ENCODE measurements around the gene PTPRN.

Gene PTPRN

GRCh38 chr2:219248845-219249202, 60.4 kb downstream of the PTPRN start:
- no peak for DNase-seq (ENCODE audit: extremely low spot score)
- TF ChIP-seq NFRKB (IDR thresholded peaks at IDR 0.05) (no peak), HDGF (IDR thresholded peaks at IDR 0.05; ENCODE audit: borderline replicate concordance) (no peak), FOXA1 (IDR thresholded peaks at IDR 0.05) (no peak), TARDBP (IDR thresholded peaks at IDR 0.05) (no peak), FOXK2 (IDR thresholded peaks at IDR 0.05) (no peak), CTBP1 (IDR thresholded peaks at IDR 0.05; ENCODE audit: borderline replicate concordance) (no peak), ARNT (IDR thresholded peaks at IDR 0.05) (no peak), L3MBTL2 (conservative IDR thresholded peaks at IDR 0.05) (no peak), FOXM1 (IDR thresholded peaks at IDR 0.05; ENCODE audit: borderline replicate concordance) (no peak), ZNF384 (IDR thresholded peaks at IDR 0.05) (no peak), SP1 (IDR thresholded peaks at IDR 0.05) (no peak), SUZ12 (IDR thresholded peaks at IDR 0.05) (no peak)
- ChIA-PET CTCF (interaction anchor here (1.0 to 1.4 kb wide), 2 partner anchors 46 to 73 kb away, joined by 3 to 5 read pairs; no protein-coding TSS in a partner anchor), POLR2A (interaction anchor here (0.9 to 2.6 kb wide), 7 partner anchors 15 to 46 kb away, joined by 3 to 7 read pairs (median 4); partner anchors contain the start of genes ANKZF1, ATG9A, DNAJB2 and ZFAND2B)

GRCh38 chr2:219247678-219248642, 61.2 kb downstream of the PTPRN start:
- DNase-seq (ENCODE audit: extremely low spot score) = no peak
- POLR2A ChIA-PET = interaction anchor here (0.9 to 2.6 kb wide), 3 partner anchors 14 to 31 kb away, joined by 3 to 7 read pairs (median 3); partner anchors contain the start of gene DNAJB2
- no peak for TF ChIP-seq ELF4 (IDR thresholded peaks at IDR 0.05)
- TF ChIP-seq SUZ12 (IDR thresholded peaks at IDR 0.05) = no peak
- TF ChIP-seq FOXM1 (IDR thresholded peaks at IDR 0.05; ENCODE audit: borderline replicate concordance) = no peak
- no peak for TF ChIP-seq ZNF384 (IDR thresholded peaks at IDR 0.05)
- CTCF ChIA-PET = interaction anchor here (1.0 kb wide), 1 partner anchor 72 kb away, joined by 3 read pairs; no protein-coding TSS in a partner anchor

DNA sequence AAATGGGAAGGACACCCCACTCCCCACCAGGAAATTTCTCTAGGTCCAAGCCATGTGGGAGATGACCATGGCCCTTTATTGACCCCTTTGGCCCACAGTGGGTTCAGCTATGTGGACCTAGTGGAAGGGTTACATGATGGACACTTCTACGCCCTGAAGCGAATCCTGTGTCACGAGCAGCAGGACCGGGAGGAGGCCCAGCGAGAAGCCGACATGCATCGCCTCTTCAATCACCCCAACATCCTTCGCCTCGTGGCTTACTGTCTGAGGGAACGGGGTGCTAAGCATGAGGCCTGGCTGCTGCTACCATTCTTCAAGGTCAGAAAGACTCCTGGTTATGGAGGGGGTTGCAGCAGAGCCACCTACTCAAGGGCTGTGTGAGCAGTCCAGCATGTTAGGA, 62.6 kb downstream of the PTPRN start:
- POLR2A ChIA-PET = interaction anchor here (1.7 to 2.9 kb wide), 7 partner anchors 9 to 40 kb away, joined by 7 to 28 read pairs (median 13); partner anchors contain the start of genes ABCB6, ANKZF1, ATG9A and DNAJB2

GRCh38 chr2:219245899-219246230, 63.3 kb downstream of the PTPRN start:
- TF ChIP-seq SUZ12 (IDR thresholded peaks at IDR 0.05) (no peak), FOXA1 (IDR thresholded peaks at IDR 0.05) (no peak), HDGF (IDR thresholded peaks at IDR 0.05; ENCODE audit: borderline replicate concordance) (no peak)
- ChIA-PET POLR2A (interaction anchor here (1.7 to 2.9 kb wide), 10 partner anchors 9 to 69 kb away, joined by 7 to 28 read pairs (median 11); partner anchors contain the start of genes ABCB6, ANKZF1, ATG9A and CNPPD1), CTCF (interaction anchor here (0.7 to 1.9 kb wide), 3 partner anchors 9 to 32 kb away, joined by 3 to 7 read pairs (median 3); no protein-coding TSS in a partner anchor)
- DNase-seq (ENCODE audit: extremely low spot score) = no peak

More for the DNA sequence above, 62.6 kb downstream of the PTPRN start:
- CTCF ChIA-PET = no interaction called here
- TF ChIP-seq ARNT (IDR thresholded peaks at IDR 0.05) (no peak), FOXM1 (IDR thresholded peaks at IDR 0.05; ENCODE audit: borderline replicate concordance) (no peak)
- no peak for DNase-seq (ENCODE audit: extremely low spot score)

DNA sequence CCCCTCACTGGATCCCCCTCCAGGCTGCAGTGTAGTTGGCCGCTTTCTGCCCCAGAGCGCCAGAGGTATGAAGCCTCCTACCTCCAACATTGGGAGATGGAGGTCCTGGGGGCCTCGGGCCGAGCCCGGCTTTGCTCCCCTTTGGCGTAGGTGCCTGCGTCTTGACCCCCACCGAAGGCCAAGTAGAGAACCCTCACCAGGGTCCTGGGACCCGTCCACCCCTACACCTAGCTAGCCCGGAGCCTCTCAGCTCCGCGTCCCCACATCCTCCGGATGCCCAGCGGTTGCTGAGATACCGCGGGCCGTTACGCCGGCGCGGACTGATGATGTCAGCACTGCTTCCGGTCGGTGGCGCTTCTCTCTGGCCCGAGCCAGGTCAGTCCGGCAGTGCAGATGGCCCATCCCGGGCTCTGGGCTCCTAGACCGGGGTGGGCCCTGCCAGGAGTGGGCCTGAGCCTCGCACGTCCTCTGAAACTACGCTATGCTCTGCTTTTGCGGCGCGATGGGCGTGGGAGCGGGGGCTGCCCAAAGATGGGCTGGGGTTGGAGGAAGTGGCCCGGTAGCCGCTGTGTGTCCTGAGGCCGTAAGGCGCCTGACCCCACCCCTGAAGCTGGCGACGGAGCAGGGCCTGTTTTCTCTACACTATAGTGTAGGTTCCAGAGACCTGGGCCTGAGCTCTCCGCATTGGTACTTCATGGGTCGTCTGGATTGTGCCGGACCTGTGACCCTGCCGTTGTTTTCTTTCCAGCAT, 63.9 kb downstream of the PTPRN start, which contains the start of the genes GLB1L and STK16:
TSS of gene GLB1L (minus strand) at position 297 of the 751 bp plus-strand sequence. CDS start 1,871 bp downstream, outside the sequence.
TSS of gene STK16 (plus strand) at position 332 of the 751 bp plus-strand sequence. CDS start 521 bp downstream, outside the sequence.
- no peak for TF ChIP-seq BHLHE40 (IDR thresholded peaks at IDR 0.05; ENCODE audit: borderline replicate concordance)
- peak; percentile 61; the same call in 1 of the 2 replicates for TF ChIP-seq ELF4 (IDR thresholded peaks at IDR 0.05)
- no peak for TF ChIP-seq FOXM1 (IDR thresholded peaks at IDR 0.05; ENCODE audit: borderline replicate concordance)
- ChIA-PET CTCF (interaction anchor here (0.7 to 1.9 kb wide), 5 partner anchors 9 to 193 kb away, joined by 3 to 7 read pairs (median 3); no protein-coding TSS in a partner anchor), POLR2A (interaction anchor here (0.7 to 2.9 kb wide), 22 partner anchors 10 to 336 kb away, joined by 3 to 28 read pairs (median 8); partner anchors contain the start of genes ABCB6, ANKZF1, ATG9A and CNPPD1)
- DNase-seq (ENCODE audit: extremely low spot score) = peak; percentile 96

- ChIA-PET CTCF (interaction anchor here (0.8 to 1.9 kb wide), 4 partner anchors 10 to 192 kb away, joined by 3 to 7 read pairs (median 5); no protein-coding TSS in a partner anchor), POLR2A (interaction anchor here (0.7 to 2.9 kb wide), 22 partner anchors 10 to 335 kb away, joined by 3 to 28 read pairs (median 8); partner anchors contain the start of genes ABCB6, ANKZF1, ATG9A and CNPPD1)
- DNase-seq (ENCODE audit: extremely low spot score) = no peak
- no peak for TF ChIP-seq PKNOX1 (IDR thresholded peaks at IDR 0.05)
- no peak for TF ChIP-seq CTBP1 (IDR thresholded peaks at IDR 0.05; ENCODE audit: borderline replicate concordance)
- TF ChIP-seq HDGF (IDR thresholded peaks at IDR 0.05; ENCODE audit: borderline replicate concordance) = no peak
- no peak for TF ChIP-seq SUZ12 (IDR thresholded peaks at IDR 0.05)
- TF ChIP-seq ARNT (IDR thresholded peaks at IDR 0.05) = no peak
- no peak for TF ChIP-seq L3MBTL2 (conservative IDR thresholded peaks at IDR 0.05)
Observed at GRCh38 chr2:219244789-219245147, 64.4 kb downstream of the PTPRN start.

GRCh38 chr2:219243291-219243761, 65.9 kb downstream of the PTPRN start:
- CTCF ChIA-PET = interaction anchor here (1.2 kb wide), 1 partner anchor 34 kb away, joined by 3 read pairs; no protein-coding TSS in a partner anchor
- POLR2A ChIA-PET = no interaction called here

More at GRCh38 chr2:219243291-219243761, 65.9 kb downstream of the PTPRN start:
- TF ChIP-seq L3MBTL2 (conservative IDR thresholded peaks at IDR 0.05) (no peak), FOXM1 (IDR thresholded peaks at IDR 0.05; ENCODE audit: borderline replicate concordance) (no peak), ELF4 (IDR thresholded peaks at IDR 0.05) (no peak), LEF1 (IDR thresholded peaks at IDR 0.05; ENCODE audit: borderline replicate concordance) (no peak), BHLHE40 (IDR thresholded peaks at IDR 0.05; ENCODE audit: borderline replicate concordance) (no peak), CTBP1 (IDR thresholded peaks at IDR 0.05; ENCODE audit: borderline replicate concordance) (no peak), SUZ12 (IDR thresholded peaks at IDR 0.05) (no peak), ARNT (IDR thresholded peaks at IDR 0.05) (no peak), SP1 (IDR thresholded peaks at IDR 0.05) (no peak)
- no peak for DNase-seq (ENCODE audit: extremely low spot score)

Data from HEK293T (cell line).